Left lung (tissue), 10 donors: ENCODE measurements around the gene FGF12. TPM values are rescaled to one million over a fixed set of nuclear protein-coding genes. Genes with fewer than 3 reads are reported as not detected.

Experiments used
- ATAC-seq: fragments of 200-7000 bp; cut with Tn5 transposase; one replicate; pipeline ENCODE4 v1.9.1; 2020; ENCODE audit warnings: moderate library complexity
- DNase-seq, 4 donors: peaks; one replicate each; pipeline ENCODE4 v3.0.0-alpha.2; 2013 to 2020
- H3K27ac ChIP-seq, 2 donors: fragments of 200-600 bp; sonication (generic) in 1 of 2; one replicate each; pipeline versions ENCODE4 v1.5.0 to v1.8.0; 2020 to 2021
- H3K27me3 ChIP-seq, 2 donors: fragments of 200-600 bp; sonication (generic) in 1 of 2; one replicate each; pipeline versions ENCODE4 v1.5.0 to v1.8.0; 2020 to 2021
- H3K36me3 ChIP-seq, 2 donors: fragments of 200-600 bp; sonication (generic) in 1 of 2; one replicate each; pipeline versions ENCODE4 v1.5.0 to v1.8.0; 2020 to 2021
- H3K4me1 ChIP-seq, 2 donors: fragments of 200-600 bp; one replicate each; pipeline ENCODE4 v1.8.0; 2021
- H3K4me3 ChIP-seq, 2 donors: fragments of 200-600 bp; sonication (generic) in 1 of 2; one replicate each; pipeline versions ENCODE4 v1.5.0 to v1.8.0; 2020 to 2021; ENCODE audit warnings: mild to moderate bottlenecking in 1 of 2
- H3K9me3 ChIP-seq, 2 donors: fragments of 200-600 bp; sonication (generic) in 1 of 2; one replicate each; pipeline versions ENCODE4 v1.5.0 to v1.8.0; 2020 to 2021
- CTCF ChIP-seq, 2 donors: fragments of 200-600 bp; sonication (generic) in 1 of 2; IDR thresholded peaks; one replicate each; pipeline versions ENCODE4 v1.5.0 to v1.8.0; 2021; ENCODE audit warnings: antibody characterized with exemption in 2 of 2
- intact Hi-C, 2 donors: fragments of 100-400 bp; cut with DNase I; formaldehyde crosslinking; loops; one replicate each; pipeline versions ENCODE4 v1.11.2 to v1.14.2; 2022
- polyA plus RNA-seq, 6 donors: library from polyadenylated mRNA; unstranded; fragments of 120-200 nt; gene quantifications; one replicate each; pipeline ENCODE4 v1.2.1, GENCODE V29; 2013; ENCODE audit not compliant: insufficient read length in 6 of 6
- total RNA-seq, 2 donors: library from RNA; stranded (reverse); fragmentation: NEBNext Ultra II Directional; extraction: Animal tissue kit (Norgen Biotek cat#: 25700); gene quantifications; one replicate each; pipeline ENCODE4 v1.2.1, GENCODE V29; 2021
- donor health status: DM: no; HTN: yes; CAD: no.
- donor health status: DM: no; HTN: no; CAD: no.

The FGF12 gene
- total and polyA plus RNA-seq, 8 donors = 1.0 to 10.2 (median 4.7) TPM

- H3K27me3 ChIP-seq = peaks cover 0 to 55% of the 10 kb centered on the region in 2 donors
- no peaks in the 10 kb centered on the region for H3K4me1 ChIP-seq
- DNase-seq (no peak), ATAC-seq (no peak)
- TF ChIP-seq CTCF (IDR thresholded peaks at IDR 0.05) = no peak
- H3K36me3 ChIP-seq = no peaks in the 10 kb centered on the region
- no peak overlapping the region for H3K4me3 ChIP-seq
- H3K9me3 ChIP-seq = no peaks in the 10 kb centered on the region
- no peak overlapping the region for H3K27ac ChIP-seq
- intact Hi-C loops = loop anchor here in 1 of 2 donors (10.0 kb wide), 2 partner anchors 310 to 1030 kb away; no protein-coding TSS in a partner anchor
These were observed 282.6 kb downstream of the FGF12 start for GRCh38 chr3:192444791-192445106.

- intact Hi-C loops = loop anchor here in 1 of 2 donors (10.0 kb wide), 2 partner anchors 309 to 1029 kb away; no protein-coding TSS in a partner anchor
These were observed 283.1 kb downstream of the FGF12 start for GRCh38 chr3:192444096-192444790.

GRCh38 chr3:192435241-192435640 lies 292.1 kb downstream of the FGF12 start:
- TF ChIP-seq CTCF (IDR thresholded peaks at IDR 0.05) = no peak
- no peak for DNase-seq
- Histone ChIP-seq H3K9me3 (no peaks in the 10 kb centered on the region), H3K36me3 (no peaks in the 10 kb centered on the region), H3K4me1 (no peaks in the 10 kb centered on the region), H3K27ac (no peak overlapping the region), H3K27me3 (no peaks in the 10 kb centered on the region), H3K4me3 (no peak overlapping the region)
- ATAC-seq = no peak
- intact Hi-C loops = no loop called here

More at GRCh38 chr3:192444096-192444790, 283.1 kb downstream of the FGF12 start:
- peak; percentile 95 for ATAC-seq
- peak; percentile 74 to 96 for TF ChIP-seq CTCF (IDR thresholded peaks at IDR 0.05)
- H3K27me3 ChIP-seq = peaks cover 0 to 50% of the 10 kb centered on the region in 2 donors
- no peaks in the 10 kb centered on the region for H3K36me3 ChIP-seq
- no peak overlapping the region for H3K27ac ChIP-seq
- no peak overlapping the region for H3K4me3 ChIP-seq
- no peaks in the 10 kb centered on the region for H3K4me1 ChIP-seq
- peak; percentile 47 to 84 (median 69) for DNase-seq
- H3K9me3 ChIP-seq = no peaks in the 10 kb centered on the region

GRCh38 chr3:192434186-192434585 lies 293.2 kb downstream of the FGF12 start:
- DNase-seq = no peak
- H3K27ac ChIP-seq = no peak overlapping the region
- no peak for TF ChIP-seq CTCF (IDR thresholded peaks at IDR 0.05)

GRCh38 chr3:192433704-192434103 lies 293.6 kb downstream of the FGF12 start:
- no peaks in the 10 kb centered on the region for H3K27me3 ChIP-seq
- intact Hi-C loops = no loop called here
- H3K27ac ChIP-seq = no peak overlapping the region
- DNase-seq (no peak), ATAC-seq (no peak)
- no peaks in the 10 kb centered on the region for H3K4me1 ChIP-seq
- TF ChIP-seq CTCF (IDR thresholded peaks at IDR 0.05) = no peak
- H3K9me3 ChIP-seq = no peaks in the 10 kb centered on the region
- H3K4me3 ChIP-seq = no peak overlapping the region
- no peaks in the 10 kb centered on the region for H3K36me3 ChIP-seq

More at GRCh38 chr3:192434186-192434585, 293.2 kb downstream of the FGF12 start:
- no peaks in the 10 kb centered on the region for H3K36me3 ChIP-seq
- H3K4me3 ChIP-seq = no peak overlapping the region
- intact Hi-C loops = no loop called here
- no peaks in the 10 kb centered on the region for H3K27me3 ChIP-seq
- H3K4me1 ChIP-seq = no peaks in the 10 kb centered on the region
- no peaks in the 10 kb centered on the region for H3K9me3 ChIP-seq
- no peak for ATAC-seq
